Right cardiac atrium (tissue), 5 donors: Measurements from ENCODE around the gene GOLGA6L10. TPM values are rescaled to one million over a fixed set of nuclear protein-coding genes. Genes with fewer than 3 reads are reported as not detected.
"Not testable (repeated sequence)": the region's sequence is repeated elsewhere in the genome, so short reads cannot be mapped to it uniquely, and the experiment has no call there.

ENCODE experiments used
- ATAC-seq, 2 donors: fragments of 200-7000 bp; cut with Tn5 transposase; one replicate each; pipeline versions ENCODE4 v1.8.0 to v1.9.1; 2020; ENCODE audit warnings: moderate library complexity in 2 of 2, mild to moderate bottlenecking in 1 of 2
- DNase-seq, 3 donors: peaks; one replicate each; pipeline ENCODE4 v3.0.0-alpha.2; 2020
- H3K27ac ChIP-seq: one replicate; pipeline ENCODE4 v1.5.1; 2013; ENCODE audit warnings: mild to moderate bottlenecking, low read length, control low read depth, moderate library complexity
- H3K27me3 ChIP-seq: one replicate; pipeline ENCODE4 v1.6.1; 2013; ENCODE audit not compliant: control insufficient read depth, insufficient read depth
- H3K4me1 ChIP-seq: one replicate; pipeline ENCODE4 v1.6.1; 2013; ENCODE audit warnings: low read length; ENCODE audit not compliant: control insufficient read depth, insufficient read depth
- H3K4me3 ChIP-seq: one replicate; pipeline ENCODE4 v1.5.1; 2013; ENCODE audit warnings: low read length, control low read depth
- H3K9me3 ChIP-seq: one replicate; pipeline ENCODE4 v1.6.1; 2013; ENCODE audit warnings: low read length; ENCODE audit not compliant: control insufficient read depth
- WGBS: extraction: QIAGEN DNeasy Blood & Tissue Kit; methylation state at CpG from one replicate; pipeline ENCODE4 v1.1.7; 2013; 5-methylcytosine and 5-hydroxymethylcytosine counted together
- intact Hi-C, 4 donors: fragments of 100-400 bp; cut with DNase I; formaldehyde crosslinking; loops; one replicate each; pipeline versions ENCODE4 v1.11.0 to v1.14.0; 2022 to 2023
- polyA plus RNA-seq: library from polyadenylated mRNA; stranded (reverse); fragments of 200-250 nt; gene quantifications from one replicate; pipeline ENCODE4 v1.2.3, GENCODE V29; 2013
- total RNA-seq, 4 donors: library from RNA; stranded (reverse); fragmentation: NEBNext Ultra II Directional; extraction: Animal tissue kit (Norgen Biotek cat#: 25700); gene quantifications; one replicate each; pipeline ENCODE4 v1.2.1, GENCODE V29; 2021
- donor health status: healthy with polysubstance abuse.
- donor health status: DM: no; HTN: yes; CAD: no.
- donor health status: DM: no; HTN: no; CAD: no.
- donor health status: DM: no; HTN: yes; CAD: no; lungs with severe emphysema.
- donor health status: DM: yes; HTN: yes; CAD: no.

GOLGA6L10 gene
- total and polyA plus RNA-seq, 5 donors: 0.21 to 1.4 (median 0.50) TPM; not detected in 1

GRCh38 chr15:82317091-82317489 lies 32.2 kb downstream of the GOLGA6L10 start:
- no peaks in the 10 kb centered on the region for H3K27me3 ChIP-seq
- H3K9me3 ChIP-seq: no peaks in the 10 kb centered on the region
- intact Hi-C loops: no loop called here
- ATAC-seq: no peak
- H3K4me3 ChIP-seq: no peak overlapping the region
- WGBS: 82% methylated on average over 12 of the region's 12 CpGs
- H3K27ac ChIP-seq: no peak overlapping the region
- no peaks in the 10 kb centered on the region for H3K4me1 ChIP-seq
- DNase-seq: no peak

- 91% methylated on average over 23 of the region's 23 CpGs for WGBS
- H3K4me3 ChIP-seq, ATAC-seq, H3K9me3 ChIP-seq, intact Hi-C loops, H3K27ac ChIP-seq, H3K27me3 ChIP-seq, H3K4me1 ChIP-seq: not testable (repeated sequence)
- peak in 1 of 3 donors; percentile 40 for DNase-seq
Observed at GRCh38 chr15:82316247-82317090, 32.8 kb downstream of the GOLGA6L10 start.

- WGBS: 69% methylated on average over 24 of the region's 24 CpGs
- peak in 2 of 3 donors; percentile 49 to 70 for DNase-seq
- no peak overlapping the region for H3K4me3 ChIP-seq
Observed at GRCh38 chr15:82315519-82316246, 33.6 kb downstream of the GOLGA6L10 start.

GRCh38 chr15:82314769-82315518 lies 34.3 kb downstream of the GOLGA6L10 start:
- intact Hi-C loops: no loop called here
- Histone ChIP-seq H3K27ac (no peak overlapping the region), H3K9me3 (no peaks in the 10 kb centered on the region), H3K4me3 (no peak overlapping the region), H3K27me3 (no peaks in the 10 kb centered on the region), H3K4me1 (no peaks in the 10 kb centered on the region)
- WGBS: 82% methylated on average over 9 of the region's 9 CpGs
- ATAC-seq: no peak
- DNase-seq: peak in 1 of 3 donors; percentile 22

More at GRCh38 chr15:82315519-82316246, 33.6 kb downstream of the GOLGA6L10 start:
- peak in 1 of 2 donors; percentile 10 for ATAC-seq
- intact Hi-C loops: no loop called here
- no peaks in the 10 kb centered on the region for H3K27me3 ChIP-seq
- no peaks in the 10 kb centered on the region for H3K9me3 ChIP-seq
- no peak overlapping the region for H3K27ac ChIP-seq
- H3K4me1 ChIP-seq: no peaks in the 10 kb centered on the region

GRCh38 chr15:82313951-82314768 lies 35.1 kb downstream of the GOLGA6L10 start:
- H3K9me3 ChIP-seq, H3K27ac ChIP-seq, H3K27me3 ChIP-seq, H3K4me3 ChIP-seq, intact Hi-C loops, H3K4me1 ChIP-seq, ATAC-seq: not testable (repeated sequence)
- 86% methylated on average over 21 of the region's 21 CpGs for WGBS
- DNase-seq: peak in 1 of 3 donors; percentile 34

- Histone ChIP-seq H3K4me1 (no peaks in the 10 kb centered on the region), H3K27ac (no peak overlapping the region), H3K9me3 (no peaks in the 10 kb centered on the region), H3K27me3 (no peaks in the 10 kb centered on the region), H3K4me3 (no peak overlapping the region)
- DNase-seq (no peak), ATAC-seq (no peak)
- WGBS: 95% methylated on average over 2 of the region's 2 CpGs
- intact Hi-C loops: no loop called here
Observed at GRCh38 chr15:82313446-82313845, 35.8 kb downstream of the GOLGA6L10 start.

- no peak overlapping the region for H3K27ac ChIP-seq
- no peak for ATAC-seq
- intact Hi-C loops: no loop called here
Observed at GRCh38 chr15:82312586-82313349, 36.5 kb downstream of the GOLGA6L10 start.

GRCh38 chr15:82311321-82311720 lies 38.0 kb downstream of the GOLGA6L10 start:
- intact Hi-C loops: not testable (repeated sequence)
- 87% methylated on average over 5 of the region's 5 CpGs for WGBS

More at GRCh38 chr15:82312586-82313349, 36.5 kb downstream of the GOLGA6L10 start:
- 55% methylated on average over 8 of the region's 8 CpGs for WGBS
- DNase-seq: peak in 1 of 3 donors; percentile 35
- Histone ChIP-seq H3K9me3 (no peaks in the 10 kb centered on the region), H3K4me3 (no peak overlapping the region), H3K27me3 (no peaks in the 10 kb centered on the region), H3K4me1 (no peaks in the 10 kb centered on the region)

GRCh38 chr15:82309802-82310201 lies 39.5 kb downstream of the GOLGA6L10 start:
- WGBS: 88% methylated on average over 2 of the region's 2 CpGs
- intact Hi-C loops: no loop called here
- ATAC-seq: no peak

More at GRCh38 chr15:82311321-82311720, 38.0 kb downstream of the GOLGA6L10 start:
- not testable (repeated sequence) for H3K9me3 ChIP-seq, H3K27ac ChIP-seq, DNase-seq, H3K4me1 ChIP-seq, H3K4me3 ChIP-seq, ATAC-seq, H3K27me3 ChIP-seq

GRCh38 chr15:82307714-82308081 lies 41.6 kb downstream of the GOLGA6L10 start:
- H3K4me1 ChIP-seq: no peaks in the 10 kb centered on the region
- H3K27ac ChIP-seq: no peak overlapping the region
- intact Hi-C loops: no loop called here
- H3K9me3 ChIP-seq: no peaks in the 10 kb centered on the region
- no peak for ATAC-seq
- no peaks in the 10 kb centered on the region for H3K27me3 ChIP-seq
- no peak for DNase-seq
- H3K4me3 ChIP-seq: no peak overlapping the region
- 86% methylated on average over 8 of the region's 8 CpGs for WGBS

More at GRCh38 chr15:82309802-82310201, 39.5 kb downstream of the GOLGA6L10 start:
- Histone ChIP-seq H3K27me3 (no peaks in the 10 kb centered on the region), H3K4me1 (no peaks in the 10 kb centered on the region), H3K9me3 (no peaks in the 10 kb centered on the region), H3K27ac (no peak overlapping the region), H3K4me3 (no peak overlapping the region)
- no peak for DNase-seq
